ENCODE measurements around the gene PA2G4.

DNA sequence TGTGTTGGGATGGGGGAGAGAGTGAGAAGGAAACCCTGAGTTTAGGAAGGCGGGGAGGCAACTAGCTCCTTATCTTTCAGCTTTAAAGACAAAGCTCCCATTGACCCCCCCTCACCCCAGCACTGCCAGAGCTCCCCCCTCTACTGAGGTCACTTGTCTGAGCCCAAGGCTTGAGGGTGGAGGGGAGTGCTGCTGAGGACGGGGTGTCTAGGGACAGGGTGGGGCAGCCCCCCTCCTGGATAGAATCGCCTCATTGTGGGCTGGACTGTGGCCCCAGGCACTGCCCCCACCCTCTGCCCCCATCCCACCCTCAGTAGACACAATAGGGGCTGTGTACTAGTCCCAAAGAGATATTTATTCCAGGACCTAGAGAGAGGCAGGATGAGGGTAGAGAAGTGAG is 21.4 kb upstream of the PA2G4 start:
- TF ChIP-seq SMC3 (conservative IDR thresholded peaks at IDR 0.05; ENCODE audit: poor library complexity), result no peak
- TF ChIP-seq, protein P1, sequence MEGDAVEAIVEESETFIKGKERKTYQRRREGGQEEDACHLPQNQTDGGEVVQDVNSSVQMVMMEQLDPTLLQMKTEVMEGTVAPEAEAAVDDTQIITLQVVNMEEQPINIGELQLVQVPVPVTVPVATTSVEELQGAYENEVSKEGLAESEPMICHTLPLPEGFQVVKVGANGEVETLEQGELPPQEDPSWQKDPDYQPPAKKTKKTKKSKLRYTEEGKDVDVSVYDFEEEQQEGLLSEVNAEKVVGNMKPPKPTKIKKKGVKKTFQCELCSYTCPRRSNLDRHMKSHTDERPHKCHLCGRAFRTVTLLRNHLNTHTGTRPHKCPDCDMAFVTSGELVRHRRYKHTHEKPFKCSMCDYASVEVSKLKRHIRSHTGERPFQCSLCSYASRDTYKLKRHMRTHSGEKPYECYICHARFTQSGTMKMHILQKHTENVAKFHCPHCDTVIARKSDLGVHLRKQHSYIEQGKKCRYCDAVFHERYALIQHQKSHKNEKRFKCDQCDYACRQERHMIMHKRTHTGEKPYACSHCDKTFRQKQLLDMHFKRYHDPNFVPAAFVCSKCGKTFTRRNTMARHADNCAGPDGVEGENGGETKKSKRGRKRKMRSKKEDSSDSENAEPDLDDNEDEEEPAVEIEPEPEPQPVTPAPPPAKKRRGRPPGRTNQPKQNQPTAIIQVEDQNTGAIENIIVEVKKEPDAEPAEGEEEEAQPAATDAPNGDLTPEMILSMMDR (IDR thresholded peaks at IDR 0.05; ENCODE audit: poor library complexity, severe bottlenecking), result no peak
- TF ChIP-seq EP300 (conservative IDR thresholded peaks at IDR 0.05; ENCODE audit: poor library complexity, severe bottlenecking), result no peak
- no peak for TF ChIP-seq EZH2 (IDR thresholded peaks at IDR 0.05; ENCODE audit: borderline replicate concordance, insufficient read depth, low read length, poor library complexity, severe bottlenecking)
- no peak for TF ChIP-seq RAD21 (conservative IDR thresholded peaks at IDR 0.05)
- TF ChIP-seq POLR2AphosphoS5 (IDR thresholded peaks at IDR 0.05), result no peak

Measured in neural cell (in vitro differentiated cells).